ENCODE data around the gene IGLL1. TPM values are rescaled to one million over a fixed set of nuclear protein-coding genes. Genes with fewer than 3 reads are reported as not detected.
"Not testable (repeated sequence)": the region's sequence is repeated elsewhere in the genome, so short reads cannot be mapped to it uniquely, and the experiment has no call there.

IGLL1 gene
- total RNA-seq, 1 donor from 2014 or later, result not detected

GRCh38 chr22:23539839-23540198, 40.3 kb downstream of the IGLL1 start:
- not testable (repeated sequence) for DNase-seq

GRCh38 chr22:23539135-23539838, 40.8 kb downstream of the IGLL1 start:
- peak; percentile 88 for DNase-seq

GRCh38 chr22:23538696-23539030, 41.4 kb downstream of the IGLL1 start:
- not testable (repeated sequence) for DNase-seq

- DNase-seq, result not testable (repeated sequence)
These were observed 42.0 kb downstream of the IGLL1 start for GRCh38 chr22:23537830-23538695.

GRCh38 chr22:23537416-23537815, 42.7 kb downstream of the IGLL1 start:
- no peak for DNase-seq

DNA sequence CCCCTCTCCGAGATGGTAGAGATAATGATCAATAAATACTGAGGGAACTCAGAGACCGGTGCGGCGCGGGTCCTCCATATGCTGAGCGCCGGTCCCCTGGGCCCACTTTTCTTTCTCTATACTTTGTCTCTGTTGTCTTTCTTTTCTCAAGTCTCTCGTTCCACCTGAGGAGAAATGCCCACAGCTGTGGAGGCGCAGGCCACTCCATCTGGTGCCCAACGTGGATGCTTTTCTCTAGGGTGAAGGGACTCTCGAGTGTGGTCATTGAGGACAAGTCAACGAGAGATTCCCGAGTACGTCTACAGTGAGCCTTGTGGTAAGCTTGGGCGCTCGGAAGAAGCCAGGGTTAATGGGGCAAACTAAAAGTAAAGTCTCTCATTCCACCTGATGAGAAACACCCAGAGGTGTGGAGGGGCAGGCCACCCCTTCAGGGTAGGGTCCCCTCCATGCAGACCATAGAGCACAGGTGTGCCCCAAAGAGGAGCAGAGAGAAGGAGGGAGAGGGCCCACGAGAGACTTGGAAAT, 43.2 kb downstream of the IGLL1 start:
- DNase-seq, result no peak

GRCh38 chr22:23535790-23536661, 44.1 kb downstream of the IGLL1 start:
- not testable (repeated sequence) for DNase-seq

DNA sequence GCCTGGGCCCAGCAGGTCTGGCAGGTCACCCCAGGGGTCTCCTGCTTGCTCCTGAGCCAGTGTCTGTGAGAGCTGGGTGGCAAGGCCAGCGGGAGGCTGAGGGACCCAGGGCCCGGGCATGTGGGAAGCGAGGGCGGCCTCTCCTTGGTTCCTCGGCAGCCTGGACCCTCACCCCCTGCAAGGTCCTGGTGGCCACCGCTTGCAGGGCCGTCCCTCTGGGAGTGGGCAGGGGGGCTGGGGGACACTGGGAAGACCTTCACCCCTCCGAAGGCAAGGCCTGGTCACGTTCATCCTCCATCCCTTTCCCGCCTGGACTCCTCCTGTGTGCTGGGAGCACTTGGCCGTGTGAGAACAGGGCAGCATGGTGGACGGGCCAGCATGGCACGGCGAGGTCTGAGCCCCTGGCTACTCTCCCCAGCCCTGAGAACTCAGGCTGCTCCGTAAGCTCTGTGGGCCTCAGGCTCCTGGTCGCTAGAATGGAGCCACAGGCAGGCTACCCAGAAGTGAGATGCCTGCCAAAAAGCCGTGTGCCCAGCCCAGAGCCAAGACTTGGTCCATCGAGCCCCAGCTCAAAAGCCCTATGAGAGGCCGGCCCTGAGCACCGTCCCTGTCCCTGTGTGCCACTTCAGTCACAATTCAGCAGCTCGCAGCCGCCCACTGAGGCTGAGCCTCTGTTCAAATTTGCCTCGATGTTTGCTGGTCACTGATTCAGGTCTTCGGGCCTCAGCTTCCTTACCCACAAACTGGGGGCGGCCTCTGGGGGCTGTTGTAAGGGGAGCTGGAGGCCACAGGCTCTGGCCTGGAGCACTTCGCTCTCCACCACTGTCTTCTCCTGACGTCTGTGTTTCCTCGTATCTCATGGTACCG, 45.0 kb downstream of the IGLL1 start:
- DNase-seq, result no peak

GRCh38 chr22:23534201-23534850, 45.8 kb downstream of the IGLL1 start:
- DNase-seq, result no peak

DNA sequence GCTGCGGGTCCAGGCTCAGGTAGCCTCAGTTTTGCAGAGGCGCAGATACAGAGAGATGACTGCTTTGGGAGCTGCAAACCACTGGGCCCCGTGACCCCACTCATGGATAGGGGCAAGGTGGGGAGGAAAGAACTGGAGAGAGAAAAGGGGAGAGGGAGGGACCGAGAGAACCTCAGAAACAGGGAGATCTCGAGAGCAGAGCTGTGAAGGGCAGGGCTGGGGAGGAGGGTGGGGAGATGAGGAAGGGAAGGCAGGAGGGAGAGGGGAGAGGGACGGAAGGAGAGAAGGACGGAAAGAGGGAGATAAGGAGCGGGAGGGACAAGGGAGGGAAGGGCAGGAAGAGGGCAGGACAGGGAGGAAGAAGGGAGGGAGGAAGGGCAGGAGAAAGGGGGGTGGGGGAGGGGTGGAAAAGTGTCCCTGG, 46.3 kb downstream of the IGLL1 start:
- no peak for DNase-seq

DNA sequence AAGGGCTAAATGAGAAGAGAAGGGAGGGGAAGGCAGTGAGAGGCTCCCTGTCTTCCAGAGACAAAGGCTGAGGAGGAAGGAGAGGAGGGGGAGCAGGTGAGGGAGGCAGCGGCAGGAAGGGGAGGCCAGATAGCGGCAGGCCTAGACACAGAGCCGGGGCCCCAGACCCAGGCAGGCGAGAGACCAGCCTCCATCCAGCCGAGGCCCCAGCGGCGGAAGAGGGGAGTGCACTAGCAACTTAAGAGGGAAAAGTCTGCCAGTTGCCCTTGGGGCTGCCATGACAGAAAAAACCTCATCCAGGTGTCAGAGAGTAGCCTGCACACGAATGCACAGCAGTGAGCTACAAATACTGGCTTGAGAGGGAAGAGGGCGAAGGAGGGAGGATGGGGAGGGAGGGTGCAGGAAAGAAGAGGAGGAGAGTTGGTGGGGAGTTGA, 46.7 kb downstream of the IGLL1 start:
- DNase-seq, result peak; percentile 41

- DNase-seq, result no peak
These were observed 47.4 kb downstream of the IGLL1 start for GRCh38 chr22:23532731-23533130.

- DNase-seq, result no peak
These were observed 48.0 kb downstream of the IGLL1 start for GRCh38 chr22:23531966-23532705.

GRCh38 chr22:23531283-23531956, 48.7 kb downstream of the IGLL1 start:
- no peak for DNase-seq

GRCh38 chr22:23530766-23531282, 49.3 kb downstream of the IGLL1 start:
- DNase-seq, result no peak

DNA sequence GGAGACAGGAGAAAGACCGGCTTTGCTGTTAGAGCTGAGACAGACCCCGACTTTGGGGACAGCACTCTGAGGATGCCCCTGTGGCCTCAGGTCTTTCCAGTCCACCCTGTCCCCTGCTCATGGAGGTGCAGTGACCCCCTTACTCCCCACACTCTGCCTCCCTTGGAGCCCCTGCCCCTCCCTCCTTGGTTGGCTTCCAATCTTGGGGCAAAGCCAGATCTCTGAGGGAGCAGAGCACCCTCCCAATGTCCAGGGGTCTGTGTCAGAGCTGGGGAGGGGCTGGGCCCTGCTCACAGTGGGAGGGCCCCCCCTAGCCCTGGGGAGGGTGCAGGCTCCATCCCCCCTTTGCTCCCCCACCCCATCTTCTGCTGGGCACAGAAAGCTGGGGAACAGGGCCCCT, 50.0 kb downstream of the IGLL1 start:
- DNase-seq, result no peak

GRCh38 chr22:23529166-23530103, 50.7 kb downstream of the IGLL1 start:
- DNase-seq, result no peak

DNA sequence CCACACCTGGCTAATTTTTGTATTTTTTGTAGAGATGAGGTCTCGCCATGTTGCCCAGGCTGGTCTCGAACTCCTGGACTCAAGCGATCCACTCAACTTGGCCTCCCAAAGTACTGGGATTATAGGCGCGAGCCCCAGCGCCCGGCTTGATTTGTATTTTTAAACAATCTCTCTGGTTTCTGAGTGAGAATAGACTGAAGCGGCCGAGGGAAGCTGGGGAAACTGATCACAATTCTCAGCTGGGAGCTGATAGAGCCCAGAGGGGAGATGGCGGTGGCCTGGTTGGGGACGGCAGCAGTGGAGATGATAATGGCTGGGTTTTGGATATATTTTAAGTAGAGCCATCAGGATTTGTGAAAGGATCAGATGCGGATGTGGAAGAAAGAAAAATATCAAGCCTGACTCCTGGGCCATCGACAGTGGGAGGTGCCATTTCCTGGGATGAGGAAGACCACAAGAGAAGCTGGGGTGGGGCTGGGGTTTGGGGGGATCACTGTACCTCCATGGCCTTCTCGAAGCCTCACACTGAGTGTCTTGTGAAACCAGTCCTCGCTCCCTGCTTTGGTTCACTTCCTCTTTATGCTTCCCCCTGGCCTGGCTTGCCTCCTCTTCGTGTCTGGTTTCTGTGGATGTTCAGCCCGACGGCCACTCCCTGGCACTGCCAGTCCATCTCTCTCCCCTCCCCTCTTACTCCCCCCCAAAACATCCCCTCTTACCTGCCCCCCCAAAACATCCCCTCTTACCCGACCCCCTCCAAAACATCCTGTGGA, 51.9 kb downstream of the IGLL1 start:
- no peak for DNase-seq

All from dermis blood vessel endothelial cell (primary cell).